ENCODE data around the gene CUX1. TPM values are rescaled to one million over a fixed set of nuclear protein-coding genes. Genes with fewer than 3 reads are reported as not detected.

Gene CUX1
- total RNA-seq, 1 donor = 46.2 TPM

DNA sequence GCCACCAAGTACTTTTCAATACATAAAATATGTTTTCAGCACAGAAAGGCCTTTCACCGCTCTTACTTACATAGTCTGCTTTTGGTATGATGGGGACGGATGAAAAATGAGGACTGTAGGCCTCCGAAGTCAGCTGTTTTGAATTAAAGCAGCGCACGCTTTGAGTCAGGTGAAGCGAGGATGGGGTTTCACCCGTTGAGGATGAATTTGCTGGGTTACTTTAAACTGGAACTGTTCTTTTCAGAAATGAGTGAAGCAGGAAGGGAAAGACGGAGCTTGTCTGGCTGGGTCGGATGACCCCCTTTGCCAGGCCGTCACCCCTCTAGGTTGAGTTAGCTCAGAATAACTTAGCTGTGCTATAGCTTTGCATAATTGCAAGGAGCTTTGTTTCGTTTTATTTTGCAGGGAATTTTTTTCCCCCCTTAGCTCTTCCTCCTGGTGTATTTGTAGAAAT lies 40.0 kb downstream of the CUX1 start:
- DNase-seq (ENCODE audit: low read depth) = no peak
- TF ChIP-seq CTCF (IDR thresholded peaks at IDR 0.05; ENCODE audit: insufficient read depth, low read depth, low read length) = no peak
- H3K4me3 ChIP-seq (ENCODE audit: low read depth, low read length) = no peak overlapping the region

DNA sequence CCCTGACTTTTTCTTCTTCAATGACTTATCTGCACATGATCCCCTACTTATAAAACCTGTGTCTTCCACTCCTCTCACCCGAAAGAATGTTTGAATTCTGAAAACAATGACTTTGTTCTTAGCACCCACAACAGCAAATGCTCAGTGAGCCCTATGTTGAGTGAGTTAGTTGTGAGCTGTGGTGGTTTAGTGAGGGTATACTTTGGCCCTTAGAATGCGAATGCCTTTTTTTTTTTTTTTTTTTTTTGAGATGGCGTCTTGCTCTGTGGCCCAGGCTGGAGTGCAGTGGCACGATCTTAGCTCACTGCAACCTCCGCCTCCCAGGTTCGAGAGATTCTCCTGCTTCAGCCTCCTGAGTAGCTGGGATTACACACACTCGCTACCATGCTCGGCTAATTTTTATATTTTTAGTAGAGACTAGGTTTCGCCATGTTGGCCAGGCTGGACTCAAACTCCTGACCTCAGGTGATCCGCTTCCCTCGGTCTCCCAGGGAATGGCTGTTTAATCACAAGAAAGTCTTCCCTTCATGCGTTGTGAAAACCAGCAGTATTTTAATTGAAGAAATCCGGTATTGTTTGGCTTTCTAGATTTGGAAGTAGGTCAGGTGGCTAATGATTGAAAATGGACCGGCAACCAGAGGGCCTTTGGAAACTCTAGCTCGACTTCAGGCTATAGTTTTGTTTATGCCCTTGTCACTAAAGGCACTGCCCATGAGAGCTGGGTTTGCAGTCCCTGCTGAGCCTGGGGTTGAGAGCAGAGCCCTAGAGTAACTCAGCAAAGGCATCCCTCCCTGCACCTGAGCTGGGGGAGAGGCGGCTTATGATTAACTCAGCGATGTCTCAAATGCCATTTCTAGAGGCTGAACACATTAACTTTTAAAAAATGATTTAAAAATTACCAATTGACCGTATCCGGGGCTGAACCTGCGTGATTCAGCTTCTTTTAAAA lies 41.3 kb downstream of the CUX1 start:
- no peak for TF ChIP-seq CTCF (IDR thresholded peaks at IDR 0.05; ENCODE audit: insufficient read depth, low read depth, low read length)
- no peak overlapping the region for H3K4me3 ChIP-seq (ENCODE audit: low read depth, low read length)
- no peak for DNase-seq (ENCODE audit: low read depth)

DNA sequence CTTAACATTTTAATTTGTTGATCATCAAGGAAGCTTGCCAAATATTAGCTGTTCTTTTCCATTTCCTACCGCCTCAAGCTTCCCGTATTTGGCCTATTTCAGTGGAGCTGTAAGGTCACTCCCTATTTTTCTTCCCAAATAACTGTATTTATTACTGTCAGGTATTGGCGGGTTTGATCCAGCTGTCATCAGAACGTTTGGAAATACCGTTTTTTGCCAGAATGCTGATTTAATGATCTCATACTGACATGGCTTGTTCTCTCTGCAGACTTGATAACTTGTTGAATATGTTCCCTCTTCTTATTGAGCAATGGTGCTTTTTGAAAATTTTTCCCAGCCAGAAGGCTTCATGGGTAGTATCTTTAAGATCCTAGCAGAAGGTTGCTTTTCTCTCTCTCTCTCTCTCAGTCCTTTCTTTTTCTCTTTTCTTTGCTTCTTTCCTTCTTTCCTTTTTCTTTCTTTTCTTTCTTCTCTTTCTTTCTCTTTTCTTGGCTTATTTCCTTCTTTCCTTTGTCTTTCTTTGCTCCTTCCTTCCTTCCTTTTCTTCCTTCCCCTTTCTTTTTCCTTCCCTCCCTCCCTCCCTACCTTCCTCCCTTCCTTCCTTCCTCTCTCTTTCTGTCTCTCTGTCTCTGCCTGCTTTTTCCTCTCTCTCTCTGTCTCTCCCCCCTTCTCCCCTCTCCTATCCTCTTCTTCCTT lies 42.1 kb downstream of the CUX1 start:
- H3K4me3 ChIP-seq (ENCODE audit: low read depth, low read length) = no peak overlapping the region
- DNase-seq (ENCODE audit: low read depth) = peak; percentile 53
- no peak for TF ChIP-seq CTCF (IDR thresholded peaks at IDR 0.05; ENCODE audit: insufficient read depth, low read depth, low read length)

DNA sequence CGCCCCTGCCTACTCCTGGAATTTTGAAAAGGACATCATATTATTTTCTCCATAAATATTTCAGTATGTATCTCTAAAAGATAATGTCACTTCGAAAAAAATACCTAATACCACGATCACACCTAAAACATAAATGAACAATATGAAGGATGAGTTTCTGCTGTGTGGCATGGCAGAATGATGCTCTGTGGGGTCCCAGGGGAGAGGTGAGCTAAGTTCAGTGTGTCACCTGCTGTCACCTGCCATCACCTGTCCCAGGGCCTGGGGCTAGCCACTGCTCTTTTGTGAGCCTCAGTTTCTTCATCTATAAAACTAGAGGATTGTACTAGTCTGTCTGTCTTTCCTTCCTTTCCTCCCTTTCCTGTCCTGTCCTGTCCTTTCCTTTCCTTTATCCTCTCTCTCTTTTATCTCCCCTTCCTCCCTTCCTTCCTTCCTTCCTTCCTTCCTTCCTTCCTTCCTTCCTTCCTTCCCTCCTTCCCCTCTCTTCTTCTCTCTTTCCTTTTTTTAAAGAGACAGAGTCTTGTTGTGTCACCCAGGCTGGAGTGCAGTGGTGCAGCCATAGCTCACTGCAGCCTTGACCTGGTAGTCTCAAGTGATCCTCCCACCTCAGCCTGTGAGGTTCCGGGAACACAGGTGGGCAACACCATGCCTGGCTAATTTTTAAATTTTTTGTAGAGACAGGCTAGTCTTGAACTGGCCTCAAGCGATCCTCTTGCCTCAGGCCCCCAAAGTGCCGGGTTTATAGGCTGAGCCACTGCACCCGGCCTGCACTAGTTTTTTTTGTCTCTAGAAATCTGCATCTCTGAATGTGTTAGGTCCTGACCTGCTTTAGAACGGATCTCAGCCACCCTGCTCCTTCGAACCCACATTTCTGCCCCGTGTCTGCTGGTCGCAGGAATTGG lies 43.1 kb downstream of the CUX1 start:
- no peak for DNase-seq (ENCODE audit: low read depth)
- TF ChIP-seq CTCF (IDR thresholded peaks at IDR 0.05; ENCODE audit: insufficient read depth, low read depth, low read length) = no peak
- H3K4me3 ChIP-seq (ENCODE audit: low read depth, low read length) = no peak overlapping the region

- TF ChIP-seq CTCF (IDR thresholded peaks at IDR 0.05; ENCODE audit: insufficient read depth, low read depth, low read length) = no peak
- DNase-seq (ENCODE audit: low read depth) = no peak
- no peak overlapping the region for H3K4me3 ChIP-seq (ENCODE audit: low read depth, low read length)
Measured at GRCh38 chr7:101861218-101861775, 43.9 kb downstream of the CUX1 start.

Measured in fibroblast of villous mesenchyme (primary cell).